ENCODE data around the gene ADD1.
"Not testable (repeated sequence)": the region's sequence is repeated elsewhere in the genome, so short reads cannot be mapped to it uniquely, and the experiment has no call there.

ADD1 gene

GRCh38 chr4:2886622-2887021 lies 43.0 kb downstream of the ADD1 start:
- DNase-seq (ENCODE audit: low read depth): no peak

GRCh38 chr4:2887343-2887742 lies 43.7 kb downstream of the ADD1 start:
- DNase-seq (ENCODE audit: low read depth): no peak

GRCh38 chr4:2888886-2889285 lies 45.2 kb downstream of the ADD1 start:
- peak; percentile 29 for DNase-seq (ENCODE audit: low read depth)

GRCh38 chr4:2891294-2891693 lies 47.6 kb downstream of the ADD1 start:
- peak; percentile 53 for DNase-seq (ENCODE audit: low read depth)

- peak; percentile 16 for DNase-seq (ENCODE audit: low read depth)
These were observed 50.1 kb downstream of the ADD1 start for GRCh38 chr4:2893772-2894171.

- DNase-seq (ENCODE audit: low read depth): no peak
These were observed 54.4 kb downstream of the ADD1 start for GRCh38 chr4:2898001-2898400.

- no peak for DNase-seq (ENCODE audit: low read depth)
These were observed 57.1 kb downstream of the ADD1 start for GRCh38 chr4:2900741-2901140.

GRCh38 chr4:2901186-2901585 lies 57.5 kb downstream of the ADD1 start:
- no peak for DNase-seq (ENCODE audit: low read depth)

GRCh38 chr4:2902126-2902525 lies 58.5 kb downstream of the ADD1 start:
- no peak for DNase-seq (ENCODE audit: low read depth)

- DNase-seq (ENCODE audit: low read depth): no peak
These were observed 61.9 kb downstream of the ADD1 start for GRCh38 chr4:2905544-2905943.

GRCh38 chr4:2906218-2906617 lies 62.6 kb downstream of the ADD1 start:
- DNase-seq (ENCODE audit: low read depth): no peak

GRCh38 chr4:2907226-2907625 lies 63.6 kb downstream of the ADD1 start:
- no peak for DNase-seq (ENCODE audit: low read depth)

GRCh38 chr4:2907706-2908293 lies 64.2 kb downstream of the ADD1 start:
- no peak for DNase-seq (ENCODE audit: low read depth)

- DNase-seq (ENCODE audit: low read depth): no peak
These were observed 65.0 kb downstream of the ADD1 start for GRCh38 chr4:2908686-2909085.

- DNase-seq (ENCODE audit: low read depth): no peak
These were observed 65.9 kb downstream of the ADD1 start for GRCh38 chr4:2909583-2909982.

- DNase-seq (ENCODE audit: low read depth): no peak
These were observed 66.8 kb downstream of the ADD1 start for GRCh38 chr4:2910409-2910808.

GRCh38 chr4:2911868-2912267 lies 68.2 kb downstream of the ADD1 start:
- DNase-seq (ENCODE audit: low read depth): no peak

- DNase-seq (ENCODE audit: low read depth): no peak
These were observed 69.5 kb downstream of the ADD1 start for GRCh38 chr4:2913168-2913567.

GRCh38 chr4:2914256-2915126 lies 70.8 kb downstream of the ADD1 start:
- DNase-seq (ENCODE audit: low read depth): no peak

- no peak for DNase-seq (ENCODE audit: low read depth)
These were observed 72.1 kb downstream of the ADD1 start for GRCh38 chr4:2915789-2916188.

- DNase-seq (ENCODE audit: low read depth): not testable (repeated sequence)
These were observed 73.1 kb downstream of the ADD1 start for GRCh38 chr4:2916696-2917095.

GRCh38 chr4:2918300-2918699 lies 74.7 kb downstream of the ADD1 start:
- DNase-seq (ENCODE audit: low read depth): not testable (repeated sequence)

GRCh38 chr4:2918714-2919113 lies 75.1 kb downstream of the ADD1 start:
- DNase-seq (ENCODE audit: low read depth): not testable (repeated sequence)
